Superior temporal gyrus (tissue), 1 donor: ENCODE data around the gene TEX53.

Experiments
- DNase-seq: peaks from one replicate; pipeline ENCODE4 v3.0.0-alpha.2; 2016; ENCODE audit errors: extremely low spot score

TEX53 gene

DNA sequence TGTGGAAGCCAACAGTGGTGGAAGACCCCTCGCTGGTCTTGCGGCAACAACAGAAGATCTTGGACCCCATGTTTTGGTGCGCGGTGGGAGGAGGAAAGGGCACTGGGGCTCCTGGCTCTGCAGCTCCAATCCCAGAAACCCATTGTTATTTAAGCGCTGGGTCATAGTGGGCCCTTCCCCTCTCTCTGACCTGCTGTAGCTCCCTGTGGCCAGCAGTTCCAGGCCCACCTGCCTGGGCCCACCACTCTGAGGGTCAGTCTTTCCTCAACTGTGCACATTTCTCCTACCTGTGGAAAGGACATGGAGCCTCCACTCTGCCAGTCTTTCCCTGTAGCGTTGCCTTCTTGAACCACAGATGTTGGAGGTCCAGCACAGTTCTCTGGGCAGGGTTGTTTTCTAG, at the start of gene TEX53:
TEX53 (minus strand) TSS at position 101 of the 400 bp plus-strand sequence; CDS start at position 70, 31 bp downstream.
- DNase-seq, result no peak

DNA sequence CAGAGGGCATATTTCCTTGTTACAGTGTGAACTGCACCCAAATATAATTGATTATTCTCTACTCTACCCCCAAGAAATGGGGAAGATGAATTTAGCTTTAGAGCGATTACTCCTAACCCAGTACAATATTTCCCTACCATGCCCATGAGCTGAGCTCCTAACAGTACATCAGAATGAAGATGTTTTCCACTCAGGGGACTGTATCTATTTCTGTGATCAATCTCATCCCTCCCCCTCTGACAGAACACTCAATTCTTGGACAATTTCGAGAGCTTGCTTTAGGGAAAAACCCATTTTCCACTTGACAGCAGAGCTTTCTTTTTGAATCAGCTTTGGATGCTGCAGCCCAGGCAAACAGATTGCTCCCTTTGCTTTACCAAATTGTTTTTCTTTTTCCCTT, 49.1 kb upstream of the TEX53 start:
- no peak for DNase-seq

DNA sequence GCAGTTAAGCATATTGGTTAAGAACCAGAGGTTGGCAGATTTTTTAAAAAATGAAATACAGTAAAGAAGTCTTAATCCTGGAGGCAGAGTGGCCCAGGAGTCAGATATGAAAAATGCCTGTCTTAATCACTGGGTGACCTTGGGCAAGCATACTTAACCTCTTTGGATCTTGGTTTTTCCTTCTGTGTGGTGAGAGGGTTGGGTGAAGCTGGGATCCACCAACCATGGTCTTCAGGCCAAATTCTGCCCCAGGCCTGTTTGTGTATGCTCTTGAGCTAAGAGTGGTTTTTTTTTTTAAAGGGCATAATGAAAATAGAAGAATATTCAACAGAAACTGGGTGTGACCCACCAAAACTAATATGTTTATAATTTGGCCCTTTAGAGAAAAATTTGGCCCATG, 44.4 kb upstream of the TEX53 start:
- no peak for DNase-seq

DNA sequence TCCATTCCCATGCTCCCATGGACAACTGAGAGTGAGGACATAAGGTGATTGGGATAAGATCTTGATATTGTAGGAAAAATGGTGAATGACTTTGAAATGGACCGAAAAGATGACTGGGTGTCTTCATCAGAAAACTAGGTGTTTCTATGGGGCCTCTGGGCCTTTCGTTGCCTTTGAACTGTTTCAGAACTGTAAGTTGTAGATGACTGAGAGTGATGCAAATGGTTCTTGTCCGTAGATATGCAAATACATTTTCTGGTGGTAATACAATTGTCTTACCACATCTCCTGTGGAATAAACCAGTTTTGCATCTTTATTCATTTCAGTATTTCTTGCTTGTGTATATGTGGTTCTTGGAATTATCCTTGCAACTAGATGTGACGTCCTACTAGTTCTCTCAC, 40.3 kb upstream of the TEX53 start:
- DNase-seq, result no peak

DNA sequence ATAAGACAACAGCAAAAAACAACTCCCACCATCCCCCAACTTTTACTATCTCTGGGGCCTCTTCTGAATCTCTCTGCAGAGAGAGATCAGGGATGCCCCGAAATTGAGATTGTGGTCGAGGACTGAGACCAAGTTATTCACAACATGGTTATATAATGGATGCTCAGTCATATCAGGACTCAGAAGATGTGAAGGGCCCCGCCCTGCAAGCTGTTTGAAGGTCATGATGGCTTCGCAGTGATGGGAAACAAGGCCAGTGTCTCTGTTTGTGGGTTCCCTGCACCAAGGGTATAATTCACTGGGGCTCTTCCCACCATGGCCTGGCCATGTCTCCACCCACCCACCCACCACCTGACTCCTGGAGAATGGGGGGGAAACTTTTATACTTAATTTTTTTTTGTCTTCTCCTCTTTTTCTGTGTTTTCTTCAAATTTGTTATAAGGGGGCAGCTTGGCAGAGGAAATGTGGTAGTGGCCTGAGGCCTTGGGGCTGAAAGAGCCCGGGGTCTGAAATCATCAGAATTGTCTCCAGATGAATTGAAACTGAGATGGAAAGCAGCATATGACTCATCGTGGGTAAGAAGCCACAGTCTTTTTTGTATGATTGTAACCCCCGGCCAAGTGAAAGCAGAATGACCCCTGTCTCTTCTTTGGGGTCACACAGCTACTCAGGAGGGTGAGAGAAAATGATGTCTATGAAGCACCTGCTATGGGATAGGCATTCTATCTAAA, 39.4 kb upstream of the TEX53 start:
- DNase-seq, result no peak

DNA sequence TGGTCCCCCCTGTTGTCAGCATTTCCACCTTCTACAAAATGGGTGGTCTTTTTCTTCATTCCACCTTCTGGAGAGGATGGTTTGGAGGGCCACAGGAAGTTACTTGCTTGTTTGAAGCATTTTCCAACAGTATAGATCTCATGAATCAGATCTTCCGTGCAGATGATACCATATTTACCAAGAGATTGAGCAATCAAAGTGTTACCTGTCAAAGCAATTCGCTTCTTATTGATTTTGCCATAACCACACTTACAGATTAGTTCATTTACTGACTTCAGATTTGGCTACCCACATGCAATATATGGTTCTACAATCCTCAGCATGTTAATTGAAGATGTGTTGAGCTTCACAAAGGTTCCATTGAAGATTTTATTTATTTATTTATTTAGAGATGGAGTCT, 38.3 kb upstream of the TEX53 start:
- DNase-seq, result no peak

DNA sequence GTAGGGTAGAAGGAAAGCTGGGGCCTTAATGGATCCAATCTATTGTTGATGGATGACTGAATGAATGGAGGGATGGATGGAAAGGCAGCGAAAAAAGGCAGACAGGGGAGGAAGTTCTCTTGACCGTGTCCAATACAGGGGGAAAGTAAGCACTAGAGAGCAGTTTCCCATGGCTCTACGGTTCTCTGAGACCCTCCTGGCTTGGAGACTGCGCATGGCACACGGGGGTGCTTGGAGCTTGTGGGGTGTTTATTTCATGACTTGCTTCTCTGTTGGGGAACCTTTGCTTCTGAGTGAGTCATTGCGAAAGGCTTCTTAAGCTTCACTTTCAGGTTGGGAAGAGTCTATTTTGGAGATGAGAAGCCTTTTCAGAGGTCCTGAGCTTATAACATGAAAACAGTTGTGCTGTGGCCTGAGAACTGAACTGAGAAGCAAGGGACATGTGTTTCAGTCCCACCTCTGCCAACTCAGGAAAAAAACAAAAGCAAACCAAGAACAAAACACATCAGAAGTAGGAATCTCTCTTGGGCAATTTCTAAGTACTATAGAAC, 37.2 kb upstream of the TEX53 start:
- DNase-seq, result no peak

DNA sequence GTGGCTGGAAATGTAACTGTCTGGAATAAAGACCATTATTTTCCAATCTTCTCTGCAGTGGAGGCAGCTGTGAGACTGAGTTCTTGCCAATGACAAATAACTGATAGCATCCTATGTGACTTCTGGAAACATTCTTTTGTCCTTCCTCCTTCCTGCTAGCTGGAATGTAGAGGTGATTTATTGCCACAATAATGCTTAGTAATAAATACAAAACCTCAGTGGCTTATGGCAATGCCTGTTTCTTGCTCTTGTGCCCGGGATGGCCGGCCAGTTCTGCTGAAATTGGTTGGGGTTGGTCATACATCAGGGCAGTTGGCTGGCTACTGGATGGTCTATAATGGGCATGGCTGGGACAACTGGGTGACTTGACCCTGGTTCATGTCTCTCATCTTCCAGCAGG, 36.5 kb upstream of the TEX53 start:
- no peak for DNase-seq

DNA sequence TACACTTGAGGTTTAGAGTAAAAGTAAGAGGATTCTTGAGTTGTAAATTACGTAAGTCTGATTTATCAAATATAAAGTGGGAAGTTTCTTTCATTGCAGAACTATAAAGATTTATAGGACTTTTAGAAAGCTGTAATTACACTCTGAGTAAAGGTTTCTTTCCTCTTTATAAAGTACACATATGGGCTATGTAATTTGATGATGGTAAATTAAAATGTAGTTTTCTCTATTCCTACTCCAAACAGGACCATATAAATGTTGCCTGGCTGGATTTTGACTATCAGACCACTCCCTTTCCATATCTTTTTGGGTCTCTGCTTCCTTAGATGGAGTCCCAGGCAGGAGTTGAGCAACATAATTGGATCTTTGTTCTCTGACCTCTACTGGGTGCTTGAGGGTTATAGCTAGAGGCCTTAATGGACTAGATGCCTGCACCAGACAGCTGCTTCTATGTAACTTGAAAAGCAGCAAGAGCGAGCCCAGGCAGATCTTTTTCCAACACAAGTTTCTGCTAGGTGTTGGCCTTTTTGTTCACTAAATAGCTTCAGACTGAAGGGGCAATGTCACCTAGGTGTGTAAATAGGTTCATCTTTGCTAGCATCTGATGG, 35.7 kb upstream of the TEX53 start:
- DNase-seq, result no peak

DNA sequence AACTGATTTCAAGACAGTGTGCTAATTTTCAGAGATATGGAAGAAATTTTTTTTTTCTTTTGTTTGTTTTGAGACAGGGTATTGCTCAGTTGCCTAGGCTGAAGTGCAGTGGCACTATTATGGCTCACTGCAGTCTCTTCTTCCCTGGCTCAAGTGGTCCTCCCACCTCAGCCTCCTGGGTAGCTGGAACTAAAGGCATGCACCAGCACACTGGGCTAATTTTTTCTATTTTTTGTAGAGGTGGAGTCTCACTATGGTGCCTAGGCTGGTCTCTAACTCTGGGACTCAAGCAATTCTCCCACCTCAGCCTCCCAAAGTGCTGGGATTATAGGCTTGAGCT, 34.3 kb upstream of the TEX53 start:
- DNase-seq, result no peak

DNA sequence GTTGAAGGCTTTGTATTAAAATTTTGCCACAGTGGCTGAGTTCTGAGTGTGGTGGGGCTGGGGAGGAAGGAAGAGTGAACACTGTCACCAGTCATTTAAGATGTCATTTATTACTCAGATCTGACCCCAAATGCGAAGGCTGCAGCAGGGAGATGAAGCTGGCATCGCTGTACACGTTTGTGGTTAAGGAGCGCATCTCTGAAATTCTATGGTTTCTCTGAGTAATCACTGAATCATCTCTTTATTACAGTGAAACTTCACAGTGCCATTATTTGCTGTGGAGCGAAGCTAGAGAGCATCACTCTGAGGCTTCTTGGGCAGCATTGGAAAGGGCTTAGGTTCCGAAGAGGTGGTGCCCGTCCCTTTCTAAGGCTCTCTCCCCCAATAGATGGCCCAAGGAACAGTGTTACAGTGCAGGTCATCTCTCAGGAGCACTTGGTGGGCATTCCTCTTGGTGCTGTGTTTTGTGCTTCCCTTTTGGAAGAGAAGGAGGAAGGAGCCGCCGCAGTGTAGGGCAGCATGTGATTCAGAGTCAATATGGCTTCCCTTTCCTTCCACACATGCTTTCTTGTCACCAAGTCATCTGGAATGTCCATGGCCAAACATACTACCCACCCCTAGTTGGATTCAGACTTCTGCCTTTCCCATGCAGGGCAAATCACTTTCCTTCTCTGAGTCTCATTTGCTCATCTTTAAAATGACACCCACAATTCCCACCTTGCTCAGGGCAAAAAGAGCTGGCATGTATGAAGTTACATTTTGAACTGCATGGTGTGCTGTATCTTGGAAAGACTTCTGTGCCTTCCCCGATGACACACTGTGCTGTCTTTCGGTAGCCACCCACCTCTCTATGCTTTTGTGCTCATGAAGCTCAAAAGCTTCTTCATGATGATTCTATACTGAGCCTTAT, 33.7 kb upstream of the TEX53 start:
- peak; percentile 17 for DNase-seq

DNA sequence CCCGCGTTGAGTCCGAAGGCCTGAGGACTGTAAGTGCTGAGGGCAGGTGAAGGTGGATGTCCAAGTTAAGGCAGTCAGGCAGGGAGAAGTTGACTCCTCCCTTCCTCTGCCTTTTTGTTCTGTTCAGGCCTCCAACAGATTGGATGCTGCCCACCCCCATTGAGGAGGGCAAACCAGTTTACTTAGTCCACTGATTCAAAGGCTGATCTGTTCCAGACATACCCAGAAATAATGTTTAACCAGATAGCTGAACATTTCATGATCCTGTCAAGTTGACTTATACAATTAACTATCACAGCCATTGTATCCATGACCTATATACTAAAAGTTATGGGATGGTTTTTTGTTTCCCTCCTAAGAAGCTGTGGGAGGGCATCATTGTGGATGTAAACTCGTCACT, 32.7 kb upstream of the TEX53 start:
- no peak for DNase-seq

DNA sequence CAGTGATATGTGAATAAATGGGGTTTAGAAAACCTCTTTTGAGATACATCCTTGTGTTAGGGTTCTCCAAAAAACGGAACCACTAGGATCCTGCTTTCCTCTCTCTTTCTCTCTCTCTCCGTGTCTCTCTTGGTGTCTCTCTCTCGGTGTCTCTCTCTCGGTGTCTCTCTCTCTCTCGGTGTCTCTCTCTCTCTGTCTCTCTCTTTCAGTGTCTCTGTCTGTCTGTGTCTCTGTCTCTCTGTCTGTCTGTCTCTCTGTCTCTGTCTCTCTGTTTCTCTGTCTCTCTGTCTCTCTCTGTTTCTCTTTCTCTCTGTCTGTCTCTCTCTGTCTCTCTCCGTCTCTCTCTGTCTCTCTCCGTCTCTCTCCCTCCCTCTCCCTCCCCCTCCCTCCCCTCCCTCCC, 32.2 kb upstream of the TEX53 start:
- DNase-seq, result no peak

DNA sequence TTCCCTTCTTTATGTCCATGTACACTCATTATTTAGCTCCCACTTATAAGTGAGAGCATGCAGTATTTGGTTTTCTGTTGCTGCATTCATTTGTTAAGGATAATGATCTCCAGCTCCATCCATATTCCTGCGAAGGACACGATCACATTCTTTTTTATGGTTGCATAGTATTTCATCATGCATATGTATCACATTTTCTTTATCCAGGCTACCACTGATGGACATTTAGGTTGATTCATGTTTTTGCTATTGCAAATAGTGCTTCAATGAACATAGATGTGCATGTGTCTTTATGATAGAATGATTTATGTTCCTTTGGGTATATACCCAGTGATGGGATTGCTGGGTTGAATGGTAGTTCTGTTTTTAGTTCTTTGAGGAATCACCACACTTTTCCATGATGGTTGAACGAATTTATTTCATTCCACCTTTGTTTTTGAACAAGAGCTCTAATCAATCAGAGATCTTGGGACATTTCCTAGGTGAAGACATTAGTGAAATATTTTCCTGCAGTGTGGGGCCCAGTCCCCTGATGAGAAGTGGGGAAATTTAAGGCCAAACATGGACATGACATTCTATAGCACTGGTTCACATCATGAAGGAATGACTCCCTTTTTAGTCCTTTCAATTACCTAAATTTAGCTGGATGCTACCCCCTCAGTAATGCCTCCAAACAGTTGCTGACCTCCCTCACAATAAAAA, 31.5 kb upstream of the TEX53 start:
- DNase-seq, result no peak

DNA sequence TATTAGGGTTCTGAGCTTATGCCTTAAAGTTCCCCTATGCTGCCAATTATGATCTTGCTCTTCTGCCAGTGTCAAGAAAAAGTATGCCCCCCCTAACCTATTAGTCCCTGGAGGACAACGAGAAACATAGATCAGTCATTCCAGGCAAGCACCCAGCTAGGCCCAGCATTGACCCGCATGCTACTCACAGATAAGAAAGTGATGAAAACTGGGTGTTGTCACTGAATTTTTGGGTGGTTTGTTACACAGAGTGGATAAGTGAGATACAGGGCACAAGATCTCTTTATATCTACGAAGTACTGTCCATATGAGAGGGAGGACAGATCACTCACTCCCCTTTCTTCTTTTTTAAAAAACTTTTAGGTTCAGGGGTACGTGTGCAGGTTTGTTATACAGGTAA, 30.8 kb upstream of the TEX53 start:
- no peak for DNase-seq

DNA sequence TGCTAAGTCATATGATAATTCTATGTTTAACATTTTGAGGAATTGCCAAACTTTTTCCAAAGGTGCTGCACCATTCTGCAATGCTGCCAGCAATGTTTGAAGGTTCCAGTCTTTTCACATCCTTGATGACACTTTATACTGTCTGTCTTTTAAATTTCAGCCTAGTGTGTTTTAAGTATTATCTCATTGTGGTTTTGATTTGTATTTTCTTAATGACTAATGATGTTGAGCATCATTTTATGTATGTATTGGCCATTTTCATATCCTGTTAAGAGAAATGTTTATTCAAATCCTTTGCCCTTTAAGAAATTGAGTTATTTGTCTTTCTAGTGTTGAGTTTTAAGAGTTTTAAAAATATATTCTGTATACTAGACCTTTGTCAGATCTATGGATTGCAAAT, 29.4 kb upstream of the TEX53 start:
- DNase-seq, result no peak

DNA sequence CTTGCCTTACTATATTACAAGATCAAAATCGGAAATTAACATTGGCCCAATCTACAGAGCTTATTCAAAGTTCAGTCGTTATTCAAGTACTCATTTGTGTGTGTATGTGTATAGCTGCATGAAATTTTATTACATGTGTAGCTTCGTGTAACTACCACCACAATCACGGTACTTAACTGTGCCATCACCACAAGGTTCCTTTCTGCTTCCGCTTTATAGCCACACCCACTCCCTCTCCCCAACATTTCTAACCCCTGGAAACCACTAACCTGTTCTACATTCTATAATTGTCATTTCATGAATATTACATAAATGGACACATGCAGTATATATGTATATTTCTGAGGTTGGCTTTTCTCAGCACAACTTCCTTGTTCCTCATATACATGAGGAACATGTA, 28.3 kb upstream of the TEX53 start:
- no peak for DNase-seq

DNA sequence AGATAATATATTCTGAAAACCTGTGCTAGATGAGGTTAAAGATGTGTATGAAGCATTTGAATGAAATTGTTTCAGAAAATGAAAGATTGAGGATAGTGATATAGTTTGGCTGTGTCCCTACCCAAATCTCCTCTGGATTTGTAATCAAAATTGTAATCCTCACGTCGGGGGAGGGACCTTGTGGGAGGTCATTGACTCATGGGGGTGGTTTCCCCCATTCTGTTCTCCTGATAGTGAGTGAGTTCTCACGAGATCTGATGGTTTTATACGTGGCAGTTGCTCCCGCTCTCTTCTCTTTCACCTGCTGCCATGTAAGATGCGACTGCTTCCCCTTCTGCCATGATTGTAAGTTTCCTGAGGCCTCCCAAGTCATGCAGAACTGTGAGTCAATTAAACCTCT, 26.4 kb upstream of the TEX53 start:
- DNase-seq, result no peak

DNA sequence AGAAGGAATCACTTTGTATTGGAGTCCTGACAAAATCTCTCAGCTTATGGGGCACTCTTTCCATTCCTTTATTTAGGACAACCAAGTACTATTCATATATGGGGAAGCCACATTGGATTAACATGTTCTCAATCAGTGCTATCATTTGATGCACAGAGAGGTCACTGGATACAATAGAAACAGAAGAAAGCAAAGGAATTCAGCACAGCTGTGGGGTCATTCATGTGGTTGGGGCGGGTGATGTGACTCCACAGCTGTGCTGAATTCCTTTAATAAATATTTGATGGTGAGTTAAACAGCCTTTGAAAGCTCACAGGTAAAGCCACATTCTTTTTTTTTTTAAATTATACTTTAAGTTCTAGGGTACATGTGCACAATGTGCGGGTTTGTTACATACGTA, 25.2 kb upstream of the TEX53 start:
- no peak for DNase-seq

DNA sequence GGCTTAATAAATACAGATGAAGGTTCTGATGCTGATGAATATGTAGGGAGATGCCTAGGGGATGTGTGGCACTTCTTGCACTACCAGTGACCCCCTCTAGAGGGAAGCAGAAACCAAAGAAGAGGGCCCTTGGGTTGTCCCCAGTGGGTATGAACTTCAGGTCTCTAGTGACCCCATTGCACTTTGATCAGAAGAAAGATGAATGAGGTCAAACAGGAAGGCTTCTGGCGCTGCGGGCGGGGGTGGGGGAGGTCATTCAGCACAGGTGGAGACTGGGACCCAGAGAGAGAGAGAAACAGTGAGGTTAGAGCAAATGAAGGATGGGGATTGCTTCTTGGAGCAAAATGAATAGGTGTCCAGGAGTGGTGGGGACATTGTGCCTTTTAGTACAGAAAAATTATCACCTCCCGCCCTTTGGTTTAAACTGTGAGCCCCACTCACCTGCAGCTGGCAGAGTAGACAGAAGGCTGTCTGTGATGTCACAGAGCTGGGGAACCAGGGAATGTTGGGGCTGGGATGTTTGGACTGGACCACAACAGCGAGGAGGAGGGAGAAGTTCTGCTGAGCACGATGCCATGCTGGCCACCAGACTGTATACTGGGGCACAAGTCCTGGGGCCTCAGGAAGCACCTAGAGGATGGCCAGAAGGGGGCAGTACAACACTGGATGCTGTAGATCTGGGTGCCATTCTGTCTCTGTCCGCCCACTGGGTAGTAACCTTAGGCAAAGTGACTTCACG, 24.2 kb upstream of the TEX53 start, which contains the start of gene TEX48:
TEX48 (minus strand) TSS at position 599 of the 739 bp plus-strand sequence. CDS start 10,469 bp downstream, outside the sequence.
- peak; percentile 67 for DNase-seq
